Fibroblast of lung (primary cell): ENCODE data around the gene EBF3.

Source experiments
- EZH2 ChIP-seq: IDR thresholded peaks from 2 replicates; pipeline ENCODE4 v1.5.1; 2012; ENCODE audit warnings: low read length, control low read depth, mild to moderate bottlenecking; ENCODE audit errors: missing control alignments
- TF ChIP-seq, protein P1 (sequence below), 2 donors: IDR thresholded peaks in 1 of 2; conservative IDR thresholded peaks in 1 of 2; 1 replicate in 1 of 2; 2 replicates in 1 of 2; pipeline ENCODE4 v1.5.1; 2011 to 2012; ENCODE audit warnings: low read length in 2 of 2, control low read depth in 1 of 2, inconsistent platforms in 1 of 2, low read depth in 1 of 2, mild to moderate bottlenecking in 1 of 2

DNA sequence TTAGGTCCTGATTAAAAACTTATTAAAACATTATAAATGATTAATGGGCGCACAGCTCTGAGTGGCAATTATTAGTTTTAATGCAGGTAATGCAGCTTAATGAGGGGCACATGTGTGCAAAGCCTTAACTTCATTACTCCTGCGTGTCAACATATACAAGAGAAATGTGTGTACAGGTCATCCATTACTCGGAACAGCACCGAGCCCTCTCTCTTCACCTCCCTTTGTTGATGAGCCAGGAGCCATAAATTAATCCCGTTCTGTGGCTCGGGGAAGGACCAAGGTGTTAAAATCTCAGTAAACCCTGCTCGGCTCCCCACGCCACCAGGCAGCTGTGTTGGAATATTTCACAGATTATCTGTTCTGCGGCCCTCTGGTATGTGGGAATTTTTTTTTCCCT is 77.8 kb downstream of the EBF3 start:
- TF ChIP-seq, protein P1, sequence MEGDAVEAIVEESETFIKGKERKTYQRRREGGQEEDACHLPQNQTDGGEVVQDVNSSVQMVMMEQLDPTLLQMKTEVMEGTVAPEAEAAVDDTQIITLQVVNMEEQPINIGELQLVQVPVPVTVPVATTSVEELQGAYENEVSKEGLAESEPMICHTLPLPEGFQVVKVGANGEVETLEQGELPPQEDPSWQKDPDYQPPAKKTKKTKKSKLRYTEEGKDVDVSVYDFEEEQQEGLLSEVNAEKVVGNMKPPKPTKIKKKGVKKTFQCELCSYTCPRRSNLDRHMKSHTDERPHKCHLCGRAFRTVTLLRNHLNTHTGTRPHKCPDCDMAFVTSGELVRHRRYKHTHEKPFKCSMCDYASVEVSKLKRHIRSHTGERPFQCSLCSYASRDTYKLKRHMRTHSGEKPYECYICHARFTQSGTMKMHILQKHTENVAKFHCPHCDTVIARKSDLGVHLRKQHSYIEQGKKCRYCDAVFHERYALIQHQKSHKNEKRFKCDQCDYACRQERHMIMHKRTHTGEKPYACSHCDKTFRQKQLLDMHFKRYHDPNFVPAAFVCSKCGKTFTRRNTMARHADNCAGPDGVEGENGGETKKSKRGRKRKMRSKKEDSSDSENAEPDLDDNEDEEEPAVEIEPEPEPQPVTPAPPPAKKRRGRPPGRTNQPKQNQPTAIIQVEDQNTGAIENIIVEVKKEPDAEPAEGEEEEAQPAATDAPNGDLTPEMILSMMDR (conservative IDR thresholded peaks at IDR 0.05 in 1 of 2, IDR thresholded peaks at IDR 0.05 in 1 of 2; ENCODE audit: low read depth in 1 of 2, low read length in 2 of 2) = no peak
- no peak for TF ChIP-seq EZH2
